Measurements from ENCODE around the gene TTC9B. TPM values are rescaled to one million over a fixed set of nuclear protein-coding genes. Genes with fewer than 3 reads are reported as not detected.

TTC9B gene
- not detected for total RNA-seq

DNA sequence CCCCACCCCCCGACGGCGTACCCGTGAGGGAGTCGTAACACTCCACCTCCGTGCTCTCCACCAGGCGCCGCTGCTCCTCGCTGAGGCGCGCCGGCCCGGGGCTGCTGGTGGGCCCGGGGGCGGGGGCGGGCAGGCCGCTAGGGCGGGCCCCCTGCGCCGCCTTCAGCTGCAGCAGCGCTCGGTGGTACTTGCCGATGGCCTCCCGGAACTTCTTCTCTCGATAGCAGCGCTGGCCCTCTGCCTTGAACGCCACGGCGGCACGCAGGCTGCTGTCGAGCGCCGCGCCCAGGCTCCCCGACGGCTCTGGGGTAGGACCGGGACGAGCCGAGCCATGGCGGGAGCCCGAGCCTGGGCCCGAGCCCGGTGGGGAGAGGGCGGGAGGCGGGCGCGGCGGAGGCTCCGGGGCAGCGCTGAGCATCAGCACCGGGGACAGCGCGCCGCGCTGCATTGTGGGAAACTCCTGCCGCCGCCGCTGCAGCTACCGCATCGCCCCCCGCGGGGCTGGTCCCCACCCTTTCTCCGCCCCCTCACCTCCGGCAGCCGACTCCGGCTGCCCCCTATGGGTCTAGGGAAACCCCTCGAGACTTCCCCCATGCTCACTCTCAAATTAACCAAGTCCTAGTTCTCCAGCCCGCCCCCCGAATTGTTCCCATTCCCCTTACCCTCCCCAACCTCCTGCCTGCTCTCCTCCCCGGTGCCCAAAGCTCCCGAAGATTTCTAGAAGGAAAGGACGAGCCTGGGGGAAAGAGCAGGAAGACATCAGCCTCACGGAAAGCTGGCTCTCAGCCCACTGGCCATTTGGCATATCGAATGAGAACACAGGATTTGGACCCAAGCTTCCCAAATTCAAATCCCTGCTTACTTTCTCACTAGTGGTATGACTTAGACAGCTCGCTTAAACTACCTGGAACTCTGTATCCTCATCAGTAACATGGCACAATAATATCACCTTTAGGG, at the start of gene TTC9B:
TTC9B (minus strand) TSS at position 451 of the 957 bp plus-strand sequence; CDS start at position 448, 3 bp downstream.
- TF ChIP-seq, protein P1, sequence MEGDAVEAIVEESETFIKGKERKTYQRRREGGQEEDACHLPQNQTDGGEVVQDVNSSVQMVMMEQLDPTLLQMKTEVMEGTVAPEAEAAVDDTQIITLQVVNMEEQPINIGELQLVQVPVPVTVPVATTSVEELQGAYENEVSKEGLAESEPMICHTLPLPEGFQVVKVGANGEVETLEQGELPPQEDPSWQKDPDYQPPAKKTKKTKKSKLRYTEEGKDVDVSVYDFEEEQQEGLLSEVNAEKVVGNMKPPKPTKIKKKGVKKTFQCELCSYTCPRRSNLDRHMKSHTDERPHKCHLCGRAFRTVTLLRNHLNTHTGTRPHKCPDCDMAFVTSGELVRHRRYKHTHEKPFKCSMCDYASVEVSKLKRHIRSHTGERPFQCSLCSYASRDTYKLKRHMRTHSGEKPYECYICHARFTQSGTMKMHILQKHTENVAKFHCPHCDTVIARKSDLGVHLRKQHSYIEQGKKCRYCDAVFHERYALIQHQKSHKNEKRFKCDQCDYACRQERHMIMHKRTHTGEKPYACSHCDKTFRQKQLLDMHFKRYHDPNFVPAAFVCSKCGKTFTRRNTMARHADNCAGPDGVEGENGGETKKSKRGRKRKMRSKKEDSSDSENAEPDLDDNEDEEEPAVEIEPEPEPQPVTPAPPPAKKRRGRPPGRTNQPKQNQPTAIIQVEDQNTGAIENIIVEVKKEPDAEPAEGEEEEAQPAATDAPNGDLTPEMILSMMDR (IDR thresholded peaks at IDR 0.05) = no peak
- no peak for TF ChIP-seq POLR2A (IDR thresholded peaks at IDR 0.05)

DNA sequence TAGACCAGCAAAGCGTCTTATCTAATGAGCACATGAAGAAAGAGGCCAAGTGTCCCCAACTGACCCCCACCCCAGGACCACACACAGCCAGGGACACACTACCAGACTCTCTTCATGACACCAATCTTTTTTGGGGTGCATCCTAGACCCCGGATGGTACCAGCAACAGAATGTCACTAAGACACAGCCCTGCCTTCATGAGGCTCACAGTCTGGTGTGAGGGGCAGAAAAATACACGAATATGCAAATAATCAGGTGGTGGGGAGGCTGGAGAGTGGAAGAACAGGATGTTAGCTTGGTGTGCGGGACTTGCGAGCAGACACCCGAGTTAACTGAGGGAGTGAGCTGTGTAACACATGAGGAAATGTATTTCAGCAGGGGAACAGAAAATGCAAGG, 49.4 kb upstream of the TTC9B start:
- Histone ChIP-seq H3K4me1 (peaks cover 0 to 33% (median 0%) of the 10 kb centered on the region in 3 donors), H3K27me3 (no peaks in the 10 kb centered on the region), H3K36me3 (peaks cover 0 to 72% (median 22%) of the 10 kb centered on the region in 3 donors), H3K9me3 (no peaks in the 10 kb centered on the region), H3K27ac (no peak overlapping the region), H3K4me3 (no peak overlapping the region)
- DNase-seq = no peak
- intact Hi-C loops (cut with DNase I) = no loop called here
- WGBS, 2 donors = 81 to 82% methylated on average over 4 to 6 of the region's 6 CpGs
- TF ChIP-seq POLR2A (IDR thresholded peaks at IDR 0.05) = no peak
- TF ChIP-seq, protein P1 (IDR thresholded peaks at IDR 0.05) = no peak

More for the DNA sequence above, at the start of gene TTC9B:
- DNase-seq = no peak
- Histone ChIP-seq H3K4me3 (peak within 1 kb of the TSS; percentile 2 to 42 (median 26)), H3K4me1 (peaks cover 0 to 26% (median 9%) of the 10 kb centered on the region in 3 donors), H3K36me3 (no peaks in the 10 kb centered on the region), H3K27ac (no peak within 1 kb of the TSS), H3K27me3 (peaks cover 13 to 72% (median 23%) of the 10 kb centered on the region in 4 donors), H3K9me3 (no peaks in the 10 kb centered on the region)
- intact Hi-C loops (cut with DNase I) = loop anchor here (10.0 kb wide), 1 partner anchor 73 kb away; no protein-coding TSS in a partner anchor
- WGBS, 2 donors = 6 to 13% methylated on average over 6 to 14 of the region's 75 CpGs

DNA sequence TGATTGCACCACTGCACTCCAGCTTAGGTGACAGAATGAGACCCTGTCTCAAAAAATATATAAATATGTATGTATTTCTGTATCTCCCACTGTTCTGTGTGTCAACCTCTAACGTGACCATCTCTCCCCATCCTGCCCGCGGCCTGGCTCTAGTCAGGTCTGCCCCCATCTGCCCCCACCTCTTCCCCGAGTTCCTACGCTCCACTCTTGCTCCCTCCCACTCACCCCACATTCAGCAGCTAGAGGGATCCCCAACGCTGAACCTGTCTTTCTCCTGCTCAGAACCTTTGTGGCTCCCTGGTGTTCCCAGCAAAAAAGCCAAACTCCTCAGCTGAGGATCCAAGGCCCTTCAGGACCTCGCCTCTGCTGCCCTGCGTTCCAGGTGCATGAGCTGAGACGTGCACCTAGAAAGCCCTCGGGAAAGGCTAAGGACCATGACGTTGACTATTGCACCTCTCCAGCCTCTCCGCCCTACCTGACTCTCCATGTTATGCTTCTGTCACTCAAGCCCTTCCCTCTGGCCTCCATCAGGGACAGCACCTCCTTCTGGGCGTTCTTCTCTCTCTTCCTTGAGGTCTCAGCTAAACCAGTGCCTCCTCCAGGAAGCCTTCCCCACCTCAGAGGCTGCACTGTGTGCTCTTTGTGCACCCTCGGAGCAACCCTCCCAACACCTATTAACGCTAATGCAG, 48.9 kb upstream of the TTC9B start:
- H3K36me3 ChIP-seq = peaks cover 0 to 73% (median 22%) of the 10 kb centered on the region in 3 donors

DNA sequence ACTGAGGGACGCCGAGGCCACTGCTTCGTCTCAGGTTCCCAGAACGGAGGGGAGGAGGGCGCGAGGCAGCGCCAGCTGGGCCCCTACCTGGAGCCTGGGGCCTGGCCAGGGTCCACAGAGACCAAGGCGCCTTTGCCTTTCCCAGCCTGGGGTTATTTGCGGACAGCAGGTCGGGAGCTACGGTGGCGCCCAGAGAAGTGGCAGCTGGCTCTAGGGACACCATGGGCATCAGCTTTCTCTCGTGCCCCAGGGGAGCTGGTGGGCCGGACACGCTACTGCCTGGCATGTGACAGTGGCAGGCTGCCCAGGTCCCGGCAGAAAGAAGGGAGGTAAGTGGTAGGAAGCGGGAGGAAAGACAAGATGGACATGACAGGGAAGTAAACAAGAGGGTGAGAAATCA, 47.9 kb upstream of the TTC9B start:
- Histone ChIP-seq H3K4me3 (no peak overlapping the region), H3K4me1 (peaks cover 0 to 33% (median 0%) of the 10 kb centered on the region in 3 donors), H3K36me3 (peaks cover 0 to 71% (median 22%) of the 10 kb centered on the region in 3 donors), H3K27me3 (no peaks in the 10 kb centered on the region), H3K9me3 (no peaks in the 10 kb centered on the region), H3K27ac (no peak overlapping the region)
- TF ChIP-seq, protein P1 (IDR thresholded peaks at IDR 0.05) = no peak
- no peak for TF ChIP-seq POLR2A (IDR thresholded peaks at IDR 0.05)
- intact Hi-C loops (cut with DNase I) = no loop called here
- no peak for DNase-seq
- WGBS, 2 donors = 64 to 67% methylated on average over 4 to 7 of the region's 17 CpGs

More for the DNA sequence above, 48.9 kb upstream of the TTC9B start:
- intact Hi-C loops (cut with DNase I) = no loop called here
- Histone ChIP-seq H3K9me3 (no peaks in the 10 kb centered on the region), H3K27ac (no peak overlapping the region), H3K4me3 (no peak overlapping the region), H3K27me3 (no peaks in the 10 kb centered on the region), H3K4me1 (peaks cover 0 to 33% (median 0%) of the 10 kb centered on the region in 3 donors)
- DNase-seq = no peak
- WGBS, 2 donors = 83 to 85% methylated on average over 15 of the region's 15 CpGs
- TF ChIP-seq, protein P1 (IDR thresholded peaks at IDR 0.05) = no peak
- no peak for TF ChIP-seq POLR2A (IDR thresholded peaks at IDR 0.05)

Data from esophagus squamous epithelium (tissue), 5 donors.